Measurements from ENCODE around the gene ZNF593. TPM values are rescaled to one million over a fixed set of nuclear protein-coding genes. Genes with fewer than 3 reads are reported as not detected.

ZNF593 gene
- total RNA-seq, 1 donor from 2014 or later: 84.0 TPM

DNA sequence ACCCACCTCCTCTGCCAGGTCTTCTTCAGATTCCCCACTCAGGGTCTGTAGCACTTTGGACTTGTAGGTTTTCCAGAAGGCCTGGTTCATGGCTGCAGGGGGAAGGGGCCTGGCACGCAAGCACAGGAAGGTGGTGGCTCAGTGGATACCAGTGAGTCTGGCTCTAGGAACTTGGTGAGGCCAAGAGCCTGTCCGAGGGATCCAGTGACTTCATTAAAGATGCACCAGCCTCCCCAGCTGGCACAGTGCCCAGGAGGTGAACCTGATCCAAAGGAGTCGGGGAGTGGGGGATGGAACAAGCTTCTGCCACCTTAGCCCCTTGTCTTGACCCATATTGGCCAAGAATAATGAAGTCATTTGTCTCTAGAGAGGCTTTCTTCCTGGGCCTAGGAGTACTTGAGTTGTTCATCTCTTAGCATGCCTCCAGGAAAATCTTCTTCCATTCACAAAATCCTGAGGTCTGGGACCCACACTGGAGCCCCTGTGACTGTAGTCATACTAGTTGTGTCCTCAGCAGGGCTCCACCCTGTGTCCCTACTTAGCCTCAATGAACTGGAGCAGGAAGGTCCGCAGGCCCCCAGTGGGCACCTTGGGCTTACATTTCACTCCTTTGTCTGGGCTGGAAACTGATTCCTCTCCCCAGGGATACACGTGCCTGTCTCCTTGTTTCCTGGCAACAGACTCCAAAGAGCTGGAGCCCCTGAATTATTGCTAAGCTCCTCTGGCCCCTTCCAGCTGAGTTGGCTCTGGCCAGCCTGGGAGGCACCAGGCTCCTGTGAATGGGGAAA is 1.1 kb upstream of the ZNF593 start, which contains the start of gene C1orf232:
Gene C1orf232 (minus strand): TSS at position 554 of the 788 bp plus-strand sequence. CDS start 464 bp downstream, at position 90.
- Mint-ChIP-seq H3K4me3 (peak within 1 kb of the TSS; percentile 96), H3K9me3 (no peaks in the 10 kb centered on the region), H3K4me1 (peaks cover 30% of the 10 kb centered on the region), H3K27me3 (peaks cover 17% of the 10 kb centered on the region), H3K27ac (peak within 1 kb of the TSS; percentile 92), H3K36me3 (ENCODE audit: low read depth) (peaks cover 8% of the 10 kb centered on the region)
- intact Hi-C loops (cut with micrococcal nuclease): loop anchor here (1.0 to 10.0 kb wide), 4 partner anchors 66 to 226 kb away; partner anchors contain the start of gene CEP85
- peak; percentile 58 for DNase-seq

DNA sequence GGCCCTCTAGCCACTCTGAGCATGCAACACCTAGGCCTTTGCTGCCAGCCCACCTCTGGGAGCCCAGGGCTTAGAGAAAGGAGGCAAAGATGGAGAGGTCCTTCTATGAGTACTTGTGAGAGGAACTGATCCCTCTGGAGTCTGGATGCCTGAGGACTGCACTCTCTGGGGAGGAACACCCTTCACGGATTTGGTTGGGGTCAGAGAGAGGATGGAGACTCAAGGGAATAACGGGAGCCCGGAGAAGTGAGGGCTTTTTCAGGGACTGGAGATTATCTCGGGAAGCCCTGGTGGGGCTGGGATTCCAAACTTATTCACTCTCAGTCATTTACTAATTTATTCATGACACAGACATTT is 532 bp upstream of the ZNF593 start:
- intact Hi-C loops (cut with micrococcal nuclease): loop anchor here (1.0 to 10.0 kb wide), 4 partner anchors 65 to 226 kb away; partner anchors contain the start of gene CEP85
- Mint-ChIP-seq H3K27ac (peak overlapping the region; percentile 67), H3K9me3 (no peaks in the 10 kb centered on the region), H3K4me3 (peak overlapping the region; percentile 96), H3K36me3 (ENCODE audit: low read depth) (peaks cover 8% of the 10 kb centered on the region), H3K27me3 (peaks cover 13% of the 10 kb centered on the region), H3K4me1 (peaks cover 31% of the 10 kb centered on the region)
- no peak for DNase-seq

- peak; percentile 57 for DNase-seq
- H3K4me1 Mint-ChIP-seq: peaks cover 21% of the 10 kb centered on the region
- H3K4me3 Mint-ChIP-seq: peak overlapping the region; percentile 96
- H3K27me3 Mint-ChIP-seq: peaks cover 4% of the 10 kb centered on the region
- peak overlapping the region; percentile 92 for H3K27ac Mint-ChIP-seq
- intact Hi-C loops (cut with micrococcal nuclease): no loop called here
- H3K9me3 Mint-ChIP-seq: no peaks in the 10 kb centered on the region
- peaks cover 8% of the 10 kb centered on the region for H3K36me3 Mint-ChIP-seq (ENCODE audit: low read depth)
These were observed 739 bp downstream of the ZNF593 start for GRCh38 chr1:26170472-26170821.

- H3K27me3 Mint-ChIP-seq: peaks cover 4% of the 10 kb centered on the region
- intact Hi-C loops (cut with micrococcal nuclease): no loop called here
- peaks cover 8% of the 10 kb centered on the region for H3K36me3 Mint-ChIP-seq (ENCODE audit: low read depth)
- no peaks in the 10 kb centered on the region for H3K9me3 Mint-ChIP-seq
- peaks cover 16% of the 10 kb centered on the region for H3K4me1 Mint-ChIP-seq
- no peak within 1 kb of the TSS for H3K27ac Mint-ChIP-seq
- peak within 1 kb of the TSS; percentile 96 for H3K4me3 Mint-ChIP-seq
- no peak for DNase-seq
These were observed 1.7 kb downstream of the ZNF593 start, which contains the start of gene ZNF593OS for GRCh38 chr1:26171084-26172072. Gene ZNF593OS, minus strand, starts transcription at chr1:26171832. Its CDS starts 171 bp downstream, at chr1:26171661.

GRCh38 chr1:26175346-26175745 is 5.6 kb downstream of the ZNF593 start:
- peaks cover 6% of the 10 kb centered on the region for H3K36me3 Mint-ChIP-seq (ENCODE audit: low read depth)
- no peak overlapping the region for H3K4me3 Mint-ChIP-seq
- H3K27me3 Mint-ChIP-seq: no peaks in the 10 kb centered on the region
- DNase-seq: no peak
- intact Hi-C loops (cut with micrococcal nuclease): no loop called here
- no peaks in the 10 kb centered on the region for H3K9me3 Mint-ChIP-seq
- H3K27ac Mint-ChIP-seq: no peak overlapping the region
- H3K4me1 Mint-ChIP-seq: peaks cover 8% of the 10 kb centered on the region

DNA sequence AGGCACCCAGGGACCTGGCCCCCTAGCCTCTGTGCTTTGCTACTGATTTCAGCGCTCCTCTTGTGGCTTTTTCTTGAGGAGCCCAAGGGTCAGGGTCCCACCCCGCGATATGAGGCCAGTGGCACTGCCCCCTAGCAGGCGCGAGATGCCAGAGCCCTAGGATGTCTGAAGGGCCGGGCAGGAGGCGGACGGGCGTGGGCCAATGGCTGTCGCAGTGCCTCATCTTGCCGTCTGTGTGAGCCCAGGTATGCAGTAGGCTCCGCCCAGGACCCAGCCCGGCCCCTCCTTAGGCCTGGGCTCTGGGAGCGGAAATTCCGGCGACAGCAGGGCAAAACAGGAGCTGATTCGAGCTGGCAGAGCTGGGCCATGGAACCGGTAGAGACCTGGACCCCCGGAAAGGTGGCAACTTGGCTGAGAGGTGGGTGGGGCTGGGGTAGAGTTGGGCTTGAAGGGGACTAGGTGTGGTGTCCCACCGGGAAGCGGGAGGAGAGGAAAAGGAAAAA is 7.5 kb downstream of the ZNF593 start, which contains the start of gene CNKSR1:
Gene CNKSR1 (plus strand): TSS at position 310 of the 503 bp plus-strand sequence. CDS start 57 bp downstream, at position 367.
- no peak for DNase-seq
- Mint-ChIP-seq H3K27me3 (no peaks in the 10 kb centered on the region), H3K4me1 (peaks cover 8% of the 10 kb centered on the region), H3K4me3 (peak within 1 kb of the TSS; percentile 68), H3K36me3 (ENCODE audit: low read depth) (no peaks in the 10 kb centered on the region), H3K9me3 (no peaks in the 10 kb centered on the region), H3K27ac (peak within 1 kb of the TSS; percentile 29)
- intact Hi-C loops (cut with micrococcal nuclease): no loop called here

- H3K4me3 Mint-ChIP-seq: no peak overlapping the region
- H3K9me3 Mint-ChIP-seq: no peaks in the 10 kb centered on the region
- intact Hi-C loops (cut with micrococcal nuclease): no loop called here
- peaks cover 6% of the 10 kb centered on the region for H3K4me1 Mint-ChIP-seq
- H3K27ac Mint-ChIP-seq: no peak overlapping the region
- H3K27me3 Mint-ChIP-seq: no peaks in the 10 kb centered on the region
- no peaks in the 10 kb centered on the region for H3K36me3 Mint-ChIP-seq (ENCODE audit: low read depth)
- no peak for DNase-seq
These were observed 10.3 kb downstream of the ZNF593 start for GRCh38 chr1:26180010-26180506.

DNA sequence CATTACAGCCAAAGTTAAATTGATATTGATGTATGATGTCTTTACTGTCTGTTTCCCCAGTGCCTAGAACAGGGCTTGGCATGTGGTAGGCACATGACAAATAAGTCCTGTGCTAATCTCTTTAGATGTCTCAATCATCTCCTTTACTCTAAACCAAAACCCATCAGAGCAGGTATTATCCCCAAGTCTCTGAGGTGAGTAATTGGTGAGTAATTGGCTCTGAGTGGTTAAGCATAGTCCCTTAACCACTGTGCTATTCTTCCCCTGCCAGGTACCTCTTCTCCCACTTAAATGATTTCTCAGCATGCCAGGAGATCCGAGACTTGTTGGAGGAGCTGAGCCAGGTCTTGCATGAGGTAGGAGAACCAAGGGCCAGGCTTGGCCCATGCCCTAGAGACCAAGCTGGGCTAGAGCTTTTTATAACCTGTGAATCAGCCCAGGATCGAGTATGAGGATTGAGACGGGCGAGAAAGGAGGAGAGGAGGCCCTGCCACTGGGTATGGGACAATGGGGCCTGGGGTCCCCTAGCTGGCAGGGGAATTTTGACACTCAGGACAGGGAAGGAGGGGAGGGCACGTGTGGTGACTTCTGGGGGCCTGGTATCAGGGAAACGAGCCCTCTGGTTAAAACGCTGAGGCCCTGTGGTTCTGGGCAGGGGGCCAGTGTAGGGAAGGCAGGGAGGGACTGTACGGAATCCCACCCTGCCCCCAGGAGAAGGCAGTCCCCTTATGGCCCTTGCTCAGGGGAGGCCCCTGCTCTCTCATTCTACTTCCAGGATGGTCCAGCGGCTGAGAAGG is 12.1 kb downstream of the ZNF593 start:
- Mint-ChIP-seq H3K27me3 (no peaks in the 10 kb centered on the region), H3K27ac (no peak overlapping the region), H3K4me3 (no peak overlapping the region), H3K36me3 (ENCODE audit: low read depth) (no peaks in the 10 kb centered on the region), H3K9me3 (no peaks in the 10 kb centered on the region), H3K4me1 (peaks cover 6% of the 10 kb centered on the region)
- intact Hi-C loops (cut with micrococcal nuclease): no loop called here
- DNase-seq: no peak

- intact Hi-C loops (cut with micrococcal nuclease): no loop called here
- H3K9me3 Mint-ChIP-seq: no peaks in the 10 kb centered on the region
- H3K4me1 Mint-ChIP-seq: peaks cover 6% of the 10 kb centered on the region
- no peak overlapping the region for H3K27ac Mint-ChIP-seq
- H3K27me3 Mint-ChIP-seq: no peaks in the 10 kb centered on the region
- H3K36me3 Mint-ChIP-seq (ENCODE audit: low read depth): no peaks in the 10 kb centered on the region
- H3K4me3 Mint-ChIP-seq: no peak overlapping the region
- DNase-seq: no peak
These were observed 12.6 kb downstream of the ZNF593 start for GRCh38 chr1:26182383-26182696.

DNA sequence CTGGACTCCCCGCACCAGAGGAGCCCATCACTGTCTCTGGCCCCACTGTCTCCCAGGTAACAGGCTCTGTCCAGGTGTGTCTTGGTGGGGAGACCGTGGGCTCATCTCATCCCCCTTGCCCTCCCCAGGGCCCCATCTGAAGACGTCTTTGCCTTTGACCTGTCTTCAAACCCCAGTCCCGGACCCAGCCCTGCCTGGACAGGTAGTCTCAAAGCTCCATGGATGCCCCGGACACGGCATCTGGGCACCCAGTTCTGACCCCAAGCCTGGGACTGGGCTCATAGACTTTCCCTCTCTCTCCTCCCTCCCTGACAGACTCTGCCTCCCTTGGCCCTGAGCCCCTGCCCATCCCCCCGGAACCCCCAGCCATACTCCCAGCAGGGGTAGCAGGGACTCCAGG is 14.4 kb downstream of the ZNF593 start:
- H3K4me1 Mint-ChIP-seq: peaks cover 4% of the 10 kb centered on the region
- no peak overlapping the region for H3K4me3 Mint-ChIP-seq
- no peaks in the 10 kb centered on the region for H3K9me3 Mint-ChIP-seq
- DNase-seq: no peak
- H3K36me3 Mint-ChIP-seq (ENCODE audit: low read depth): no peaks in the 10 kb centered on the region
- no peaks in the 10 kb centered on the region for H3K27me3 Mint-ChIP-seq
- no peak overlapping the region for H3K27ac Mint-ChIP-seq
- intact Hi-C loops (cut with micrococcal nuclease): no loop called here

- no peaks in the 10 kb centered on the region for H3K9me3 Mint-ChIP-seq
- intact Hi-C loops (cut with micrococcal nuclease): no loop called here
- peaks cover 4% of the 10 kb centered on the region for H3K4me1 Mint-ChIP-seq
- no peaks in the 10 kb centered on the region for H3K36me3 Mint-ChIP-seq (ENCODE audit: low read depth)
- DNase-seq: no peak
- no peak overlapping the region for H3K4me3 Mint-ChIP-seq
- H3K27me3 Mint-ChIP-seq: no peaks in the 10 kb centered on the region
- H3K27ac Mint-ChIP-seq: no peak overlapping the region
These were observed 15.2 kb downstream of the ZNF593 start for GRCh38 chr1:26184883-26185282.

GRCh38 chr1:26187882-26188281 is 18.2 kb downstream of the ZNF593 start:
- no peak for DNase-seq
- Mint-ChIP-seq H3K27me3 (no peaks in the 10 kb centered on the region), H3K27ac (no peak overlapping the region), H3K4me1 (peaks cover 13% of the 10 kb centered on the region), H3K36me3 (ENCODE audit: low read depth) (no peaks in the 10 kb centered on the region), H3K9me3 (peaks cover 4% of the 10 kb centered on the region), H3K4me3 (no peak overlapping the region)
- intact Hi-C loops (cut with micrococcal nuclease): no loop called here

- Mint-ChIP-seq H3K4me1 (peaks cover 18% of the 10 kb centered on the region), H3K36me3 (ENCODE audit: low read depth) (no peaks in the 10 kb centered on the region), H3K27ac (no peak overlapping the region), H3K27me3 (no peaks in the 10 kb centered on the region), H3K9me3 (peaks cover 4% of the 10 kb centered on the region), H3K4me3 (no peak overlapping the region)
- intact Hi-C loops (cut with micrococcal nuclease): no loop called here
- no peak for DNase-seq
These were observed 18.8 kb downstream of the ZNF593 start for GRCh38 chr1:26188477-26188876.

Measured in activated CD4-positive, alpha-beta T cell treated with anti-CD3 and anti-CD28 coated beads, Interleukin-2, amount 10 ng/mL, durations not matched to agents 24 days and 14 days (primary cell).